IPS-18c (cell line): ENCODE results near the gene PSD.

Experiments used
- H3K4me3 ChIP-seq: 2 replicates; pipeline ENCODE4 v1.7.0; 2013; ENCODE audit warnings: low read depth, mild to moderate bottlenecking, low read length, moderate library complexity; ENCODE audit not compliant: insufficient read depth
- H3K9me3 ChIP-seq: one replicate; pipeline ENCODE4 v1.6.1; 2013; ENCODE audit warnings: mild to moderate bottlenecking, low read length, moderate library complexity; ENCODE audit not compliant: control insufficient read depth, insufficient read depth

Gene PSD

DNA sequence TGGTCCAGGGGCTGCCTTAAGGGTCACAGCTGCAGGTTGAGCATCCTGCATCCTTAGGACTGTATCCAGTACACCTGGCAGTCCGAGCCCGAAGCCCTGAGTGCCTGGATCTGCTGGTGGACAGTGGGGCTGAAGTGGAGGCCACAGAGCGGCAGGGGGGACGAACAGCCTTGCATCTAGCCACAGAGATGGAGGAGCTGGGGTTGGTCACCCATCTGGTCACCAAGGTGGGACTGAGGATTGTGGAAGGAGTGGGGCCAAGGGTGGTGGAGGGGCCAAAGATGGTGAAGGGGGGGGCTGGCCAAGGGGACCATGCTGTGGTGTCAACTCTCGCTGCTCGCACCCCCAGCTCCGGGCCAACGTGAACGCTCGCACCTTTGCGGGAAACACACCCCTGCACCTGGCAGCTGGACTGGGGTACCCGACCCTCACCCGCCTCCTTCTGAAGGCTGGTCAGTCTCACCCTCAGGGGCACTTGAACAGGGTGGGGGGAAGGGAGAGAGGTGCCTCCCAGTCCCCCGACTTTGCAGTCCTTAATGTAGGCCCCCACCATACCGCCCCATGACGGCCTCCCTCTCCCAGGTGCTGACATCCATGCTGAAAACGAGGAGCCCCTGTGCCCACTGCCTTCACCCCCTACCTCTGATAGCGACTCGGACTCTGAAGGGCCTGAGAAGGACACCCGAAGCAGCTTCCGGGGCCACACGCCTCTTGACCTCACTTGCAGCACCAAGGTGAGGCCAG, 17.8 kb downstream of the PSD start:
- no peak overlapping the region for H3K4me3 ChIP-seq
- H3K9me3 ChIP-seq = no peaks in the 10 kb centered on the region

DNA sequence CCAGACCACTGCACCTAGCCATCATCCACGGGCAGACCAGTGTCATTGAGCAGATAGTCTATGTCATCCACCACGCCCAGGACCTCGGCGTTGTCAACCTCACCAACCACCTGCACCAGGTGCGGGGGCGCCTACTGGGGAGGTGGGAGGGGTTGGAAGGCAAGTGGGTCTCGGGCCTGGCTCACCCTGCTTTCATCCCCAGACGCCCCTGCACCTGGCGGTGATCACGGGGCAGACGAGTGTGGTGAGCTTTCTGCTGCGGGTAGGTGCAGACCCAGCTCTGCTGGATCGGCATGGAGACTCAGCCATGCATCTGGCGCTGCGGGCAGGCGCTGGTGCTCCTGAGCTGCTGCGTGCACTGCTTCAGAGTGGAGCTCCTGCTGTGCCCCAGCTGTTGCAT, 18.5 kb downstream of the PSD start:
- Histone ChIP-seq H3K9me3 (peaks cover 2% of the 10 kb centered on the region), H3K4me3 (no peak overlapping the region)

DNA sequence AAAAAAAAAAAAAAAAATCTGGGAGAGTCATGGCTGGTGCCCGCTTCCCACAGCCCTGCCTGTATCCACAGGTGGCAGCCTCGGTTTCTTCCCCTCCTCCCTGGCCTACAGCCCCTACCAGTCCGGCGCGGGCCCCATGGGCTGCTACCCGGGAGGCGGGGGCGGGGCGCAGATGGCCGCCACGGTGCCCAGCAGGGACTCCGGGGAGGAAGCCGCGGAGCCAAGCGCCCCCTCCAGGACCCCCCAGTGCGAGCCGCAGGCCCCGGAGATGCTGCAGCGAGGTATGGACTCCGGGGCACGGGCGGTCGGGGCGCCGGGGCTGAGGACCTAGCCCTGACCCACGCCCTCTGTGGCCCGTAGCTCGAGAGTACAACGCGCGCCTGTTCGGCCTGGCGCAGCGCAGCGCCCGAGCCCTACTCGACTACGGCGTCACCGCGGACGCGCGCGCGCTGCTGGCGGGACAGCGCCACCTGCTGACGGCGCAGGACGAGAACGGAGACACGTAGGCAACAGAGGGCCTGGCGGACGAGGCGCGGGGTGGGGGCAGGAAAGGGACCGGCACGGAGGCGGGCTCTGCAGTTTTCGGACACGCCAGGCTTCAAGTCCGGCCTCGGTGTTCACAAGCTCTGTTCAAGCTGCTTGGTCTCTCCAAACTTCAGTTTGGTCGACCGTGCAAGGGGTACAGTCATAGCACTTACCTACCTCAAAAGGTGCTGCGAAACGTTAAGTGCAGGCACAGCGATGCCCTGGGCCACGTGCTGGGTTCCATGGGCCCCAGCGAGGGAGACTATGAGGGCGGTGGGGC, 19.2 kb downstream of the PSD start:
- Histone ChIP-seq H3K4me3 (peak overlapping the region; percentile 67; the same call in 1 of the 2 replicates), H3K9me3 (peaks cover 2% of the 10 kb centered on the region)

DNA sequence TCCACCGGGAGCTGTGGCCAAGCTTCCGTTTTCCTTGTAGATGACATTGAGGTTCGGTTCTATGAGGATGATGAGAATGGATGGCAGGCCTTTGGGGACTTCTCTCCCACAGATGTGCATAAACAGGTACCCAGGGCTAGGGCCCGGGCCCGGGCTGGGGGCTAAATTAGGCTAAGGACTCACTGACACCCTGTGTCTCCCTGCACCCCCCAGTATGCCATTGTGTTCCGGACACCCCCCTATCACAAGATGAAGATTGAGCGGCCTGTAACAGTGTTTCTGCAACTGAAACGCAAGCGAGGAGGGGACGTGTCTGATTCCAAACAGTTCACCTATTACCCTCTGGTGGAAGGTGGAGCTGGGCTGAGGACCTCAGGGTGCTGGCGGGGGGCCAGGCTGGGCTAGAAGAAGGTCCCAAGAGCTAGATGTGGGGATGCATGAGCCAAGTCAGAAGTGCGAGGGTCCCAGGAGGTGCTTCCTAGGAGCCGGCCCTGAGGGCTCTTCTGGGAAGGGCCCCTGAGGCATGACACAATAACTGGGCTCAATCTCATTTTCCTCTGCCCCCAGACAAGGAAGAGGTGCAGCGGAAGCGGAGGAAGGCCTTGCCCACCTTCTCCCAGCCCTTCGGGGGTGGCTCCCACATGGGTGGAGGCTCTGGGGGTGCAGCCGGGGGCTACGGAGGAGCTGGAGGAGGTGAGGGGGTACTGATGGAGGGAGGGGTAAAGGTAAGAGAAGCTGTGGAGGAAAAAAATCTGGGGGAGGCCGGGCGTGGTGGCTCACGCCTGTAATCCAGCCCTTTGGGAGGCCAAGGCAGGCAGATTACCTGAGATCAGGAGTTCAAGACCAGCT, 20.2 kb downstream of the PSD start:
- Histone ChIP-seq H3K4me3 (no peak overlapping the region), H3K9me3 (peaks cover 2% of the 10 kb centered on the region)

DNA sequence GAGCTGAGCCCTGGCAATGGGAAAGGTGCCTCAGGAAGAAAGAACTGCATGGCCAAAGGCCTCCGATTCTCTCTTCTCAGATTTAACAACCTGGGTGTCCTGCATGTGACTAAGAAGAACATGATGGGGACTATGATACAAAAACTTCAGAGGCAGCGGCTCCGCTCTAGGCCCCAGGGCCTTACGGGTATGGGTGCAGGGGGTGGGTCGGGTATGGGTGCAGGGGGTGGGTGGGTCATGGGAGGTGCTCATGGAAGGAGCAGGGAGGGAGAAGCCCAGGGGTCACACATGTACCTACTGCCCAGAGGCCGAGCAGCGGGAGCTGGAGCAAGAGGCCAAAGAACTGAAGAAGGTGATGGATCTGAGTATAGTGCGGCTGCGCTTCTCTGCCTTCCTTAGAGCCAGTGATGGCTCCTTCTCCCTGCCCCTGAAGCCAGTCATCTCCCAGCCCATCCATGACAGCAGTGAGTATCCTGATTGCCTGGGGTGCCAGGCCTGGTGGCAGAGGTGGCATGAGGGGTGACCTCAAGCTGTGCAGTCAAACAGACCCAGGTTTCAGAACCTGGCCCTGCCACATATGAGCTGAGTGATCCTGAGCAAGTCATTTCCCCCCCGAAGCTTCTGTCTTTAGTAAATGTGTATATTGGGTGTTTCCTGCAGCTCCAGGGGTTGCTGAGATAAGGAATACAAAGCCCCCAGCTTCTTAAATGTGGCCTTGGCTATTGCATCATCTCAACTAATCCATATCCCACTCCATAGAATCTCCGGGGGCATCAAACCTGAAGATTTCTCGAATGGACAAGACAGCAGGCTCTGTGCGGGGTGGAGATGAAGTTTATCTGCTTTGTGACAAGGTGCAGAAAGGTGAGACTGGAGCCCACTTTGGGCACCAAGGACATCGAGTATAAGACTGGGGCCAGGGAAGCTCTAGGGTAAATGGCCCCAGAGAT, 21.1 kb downstream of the PSD start:
- peaks cover 2% of the 10 kb centered on the region for H3K9me3 ChIP-seq
- no peak overlapping the region for H3K4me3 ChIP-seq

DNA sequence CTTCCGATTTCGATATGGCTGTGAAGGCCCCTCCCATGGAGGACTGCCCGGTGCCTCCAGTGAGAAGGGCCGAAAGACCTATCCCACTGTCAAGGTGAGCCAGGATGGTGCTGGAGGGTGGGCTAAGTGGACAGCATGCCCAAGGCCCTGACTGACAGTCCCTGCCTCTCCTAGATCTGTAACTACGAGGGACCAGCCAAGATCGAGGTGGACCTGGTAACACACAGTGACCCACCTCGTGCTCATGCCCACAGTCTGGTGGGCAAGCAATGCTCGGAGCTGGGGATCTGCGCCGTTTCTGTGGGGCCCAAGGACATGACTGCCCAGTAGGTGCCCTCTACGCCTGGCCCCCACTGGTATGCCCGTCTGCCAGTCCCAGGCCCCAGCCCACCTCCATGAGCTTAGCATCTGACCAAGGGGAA, 21.8 kb downstream of the PSD start:
- H3K4me3 ChIP-seq = peak overlapping the region; percentile 75; the same call in 1 of the 2 replicates
- peaks cover 2% of the 10 kb centered on the region for H3K9me3 ChIP-seq

DNA sequence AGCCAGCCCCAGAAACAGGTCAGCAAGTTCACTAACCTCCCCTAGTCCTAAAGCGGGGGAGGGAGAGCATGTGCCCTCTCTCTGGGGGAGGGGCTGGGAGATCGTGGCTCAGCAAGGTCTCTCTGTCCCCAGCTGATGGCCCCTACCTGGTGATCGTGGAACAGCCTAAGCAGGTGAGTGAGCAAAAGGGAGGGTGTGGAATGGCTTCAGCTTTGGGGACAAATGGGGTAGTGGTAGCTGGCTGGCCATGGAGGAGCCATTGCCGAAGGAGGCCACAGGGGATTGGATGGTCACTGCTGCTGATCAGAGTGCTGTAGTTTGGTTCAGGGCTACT, 22.3 kb downstream of the PSD start:
- Histone ChIP-seq H3K4me3 (peak overlapping the region; percentile 75), H3K9me3 (peaks cover 2% of the 10 kb centered on the region)

DNA sequence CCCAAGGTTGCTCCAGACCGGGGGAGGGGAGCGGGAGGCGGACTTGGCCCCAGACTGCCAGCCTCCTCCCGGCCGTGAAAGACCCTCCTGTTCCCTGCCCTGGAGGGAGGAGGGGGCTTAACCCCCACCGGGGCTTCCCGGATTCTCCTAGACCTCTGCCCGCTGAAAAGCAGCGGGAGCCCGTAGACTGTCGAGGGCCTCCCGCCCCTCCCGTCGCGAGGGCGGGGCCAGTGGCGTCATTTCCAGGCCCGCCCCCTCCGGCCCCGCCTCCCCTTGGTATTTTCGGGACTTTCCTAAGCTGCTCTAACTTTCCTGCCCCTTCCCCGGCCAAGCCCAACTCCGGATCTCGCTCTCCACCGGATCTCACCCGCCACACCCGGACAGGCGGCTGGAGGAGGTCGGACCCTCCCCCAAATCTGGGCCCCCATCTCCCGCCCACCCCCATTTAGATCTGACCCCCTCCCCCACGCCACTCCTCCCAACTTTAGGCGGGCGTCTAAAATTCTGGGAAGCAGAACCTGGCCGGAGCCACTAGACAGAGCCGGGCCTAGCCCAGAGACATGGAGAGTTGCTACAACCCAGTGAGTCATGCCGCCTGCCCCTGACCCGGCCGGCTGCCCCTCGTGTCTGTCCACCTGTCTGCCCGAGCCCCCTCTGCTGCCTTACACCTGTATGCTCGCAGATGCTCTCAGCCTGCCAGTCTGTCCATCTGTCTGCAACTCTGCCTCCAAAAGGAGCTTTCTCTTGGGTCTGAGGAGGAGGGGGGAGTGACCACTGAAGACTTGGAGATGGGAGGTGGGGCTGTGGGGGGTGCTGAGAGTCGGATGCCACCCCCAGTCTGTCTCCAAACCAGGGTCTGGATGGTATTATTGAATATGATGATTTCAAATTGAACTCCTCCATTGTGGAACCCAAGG, 22.9 kb downstream of the PSD start, which contains the start of gene NFKB2:
TSS of gene NFKB2 (plus strand) at position 306 of the 917 bp plus-strand sequence. CDS start at position 561, 255 bp downstream.
- Histone ChIP-seq H3K4me3 (peak within 1 kb of the TSS; percentile 75), H3K9me3 (peaks cover 2% of the 10 kb centered on the region)

DNA sequence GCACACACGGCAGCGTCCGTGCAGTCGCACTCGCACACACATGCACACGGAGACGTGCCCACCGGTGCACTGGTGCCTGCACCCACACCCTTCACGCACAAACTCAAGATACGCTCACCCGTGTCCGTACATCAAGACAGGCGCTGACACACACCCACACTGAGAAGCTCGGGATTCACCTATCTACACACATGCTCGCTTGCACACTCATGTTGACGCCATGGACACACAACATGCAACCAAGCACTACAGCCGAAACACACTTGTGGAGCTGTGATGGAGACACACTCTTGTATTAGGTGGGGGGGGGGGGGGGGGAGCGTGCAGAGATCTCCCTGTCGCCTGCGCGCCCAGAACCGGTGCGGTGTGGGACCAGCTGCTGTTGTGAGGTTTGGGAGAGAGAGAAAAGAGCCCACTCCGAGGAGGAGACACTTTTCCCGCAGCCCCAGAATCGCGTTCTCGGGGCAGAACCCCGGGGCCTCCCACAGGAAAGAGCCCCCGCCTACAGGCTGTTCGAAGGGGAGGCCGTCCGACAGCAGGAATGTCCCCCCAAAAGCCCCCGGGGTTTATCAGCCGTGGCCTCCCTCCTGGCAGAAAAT, 23.7 kb downstream of the PSD start:
- Histone ChIP-seq H3K9me3 (peaks cover 2% of the 10 kb centered on the region), H3K4me3 (peak overlapping the region; percentile 75)

DNA sequence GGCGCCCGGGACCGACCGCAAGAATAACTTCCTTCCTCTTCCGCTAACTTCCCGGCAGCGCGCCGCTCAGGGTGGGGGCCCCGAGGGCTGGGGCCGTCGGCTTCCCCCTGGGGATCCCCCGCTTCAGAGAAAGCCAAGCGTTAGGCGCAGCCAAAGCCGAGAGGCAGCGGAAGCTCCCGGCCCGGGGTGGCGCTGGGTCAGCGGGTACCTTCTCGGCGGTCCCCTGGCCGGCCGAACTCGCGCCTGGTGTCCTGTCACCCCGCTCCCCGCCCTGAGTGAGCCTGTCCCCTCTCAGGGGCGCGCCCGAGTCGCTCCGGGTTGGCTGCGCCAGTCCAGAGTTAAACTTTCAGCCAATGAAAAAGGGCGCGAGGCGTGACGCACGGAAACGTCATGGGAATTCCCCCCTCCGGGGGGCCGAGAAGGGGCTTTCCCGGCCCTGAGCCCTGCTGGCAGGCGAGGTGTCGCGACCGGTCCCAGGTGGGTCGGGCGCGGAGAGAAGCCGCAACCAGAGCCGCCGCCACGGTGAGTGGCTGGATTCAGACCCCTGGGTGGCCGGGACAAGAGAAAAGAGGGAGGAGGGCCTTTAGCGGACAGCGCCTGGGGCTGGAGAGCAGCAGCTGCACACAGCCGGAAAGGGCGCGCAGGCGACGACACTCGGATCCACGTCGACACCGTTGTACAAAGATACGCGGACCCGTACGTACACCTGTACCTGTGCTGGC, 24.3 kb downstream of the PSD start:
- Histone ChIP-seq H3K4me3 (peak overlapping the region; percentile 75), H3K9me3 (peaks cover 2% of the 10 kb centered on the region)

DNA sequence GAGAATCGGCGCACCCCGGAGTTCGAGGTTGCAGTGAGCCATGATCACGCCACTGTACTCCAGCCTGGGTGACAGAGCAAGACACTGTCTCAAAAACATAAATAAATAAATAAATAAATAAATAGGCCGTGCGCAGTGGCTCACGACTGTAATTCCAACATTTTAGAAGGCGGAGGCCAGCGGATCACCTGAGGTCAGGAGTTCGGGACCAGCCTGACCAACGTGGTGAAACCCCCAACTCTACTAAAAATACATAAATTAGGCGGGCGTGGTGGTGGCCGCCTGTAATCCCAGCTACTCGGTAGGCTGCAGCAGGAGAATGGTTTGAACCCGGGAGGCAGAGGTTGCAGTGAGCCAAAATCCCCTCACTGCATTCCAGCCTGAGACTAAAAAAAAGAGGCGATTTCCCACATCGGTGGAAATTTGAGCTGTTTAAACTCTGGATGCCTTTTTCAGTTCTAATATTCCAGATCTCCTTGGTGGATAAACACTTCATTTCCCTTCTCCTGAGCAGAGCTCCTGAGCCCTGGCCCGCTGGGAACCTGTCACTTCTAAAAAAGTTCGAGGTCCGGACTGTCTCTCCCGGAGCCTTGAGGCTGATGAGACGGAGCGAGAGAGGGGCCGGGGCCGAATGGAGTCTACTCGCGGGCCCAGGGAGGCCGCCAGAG, 25.0 kb downstream of the PSD start:
- Histone ChIP-seq H3K9me3 (peaks cover 2% of the 10 kb centered on the region), H3K4me3 (peak overlapping the region; percentile 75)

DNA sequence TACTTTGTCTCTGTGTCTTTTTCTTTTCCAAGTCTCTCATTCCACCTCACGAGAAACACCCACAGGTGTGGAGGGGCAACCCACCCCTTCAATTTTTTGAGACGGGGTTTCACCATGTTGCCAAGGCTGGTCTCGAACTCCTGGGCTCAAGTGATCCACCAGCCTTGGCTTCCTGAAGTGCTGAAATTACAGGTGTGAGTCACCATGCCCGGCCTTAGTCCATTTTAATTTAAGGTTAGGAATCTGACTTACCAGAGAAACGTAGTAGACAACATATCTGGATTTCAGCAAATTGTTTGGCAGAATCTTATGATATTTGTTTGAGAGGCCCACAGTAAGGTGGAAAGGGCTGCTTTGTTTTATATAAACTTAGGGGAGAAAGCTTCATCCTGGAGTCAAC, 26.3 kb downstream of the PSD start:
- peaks cover 2% of the 10 kb centered on the region for H3K9me3 ChIP-seq
- no peak overlapping the region for H3K4me3 ChIP-seq

DNA sequence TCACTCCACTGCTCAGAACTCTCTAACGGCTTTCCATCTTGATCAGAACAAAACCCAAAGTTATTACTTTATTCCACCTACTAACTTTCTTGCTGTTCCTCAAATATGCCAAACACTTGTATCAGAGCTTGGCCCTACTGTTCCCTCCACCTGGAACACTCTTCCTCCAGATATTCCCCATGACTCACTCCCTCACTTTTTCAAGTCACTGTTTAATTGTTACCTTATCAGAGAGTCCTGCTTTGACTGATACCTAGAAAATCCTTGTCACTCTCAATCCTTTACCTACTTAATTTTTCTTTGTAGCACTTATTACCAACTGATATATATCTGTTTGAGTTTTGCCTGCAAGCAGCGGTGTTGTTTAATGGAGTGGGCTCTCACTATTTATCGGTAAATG, 28.7 kb downstream of the PSD start:
- Histone ChIP-seq H3K4me3 (no peak overlapping the region), H3K9me3 (no peaks in the 10 kb centered on the region)

DNA sequence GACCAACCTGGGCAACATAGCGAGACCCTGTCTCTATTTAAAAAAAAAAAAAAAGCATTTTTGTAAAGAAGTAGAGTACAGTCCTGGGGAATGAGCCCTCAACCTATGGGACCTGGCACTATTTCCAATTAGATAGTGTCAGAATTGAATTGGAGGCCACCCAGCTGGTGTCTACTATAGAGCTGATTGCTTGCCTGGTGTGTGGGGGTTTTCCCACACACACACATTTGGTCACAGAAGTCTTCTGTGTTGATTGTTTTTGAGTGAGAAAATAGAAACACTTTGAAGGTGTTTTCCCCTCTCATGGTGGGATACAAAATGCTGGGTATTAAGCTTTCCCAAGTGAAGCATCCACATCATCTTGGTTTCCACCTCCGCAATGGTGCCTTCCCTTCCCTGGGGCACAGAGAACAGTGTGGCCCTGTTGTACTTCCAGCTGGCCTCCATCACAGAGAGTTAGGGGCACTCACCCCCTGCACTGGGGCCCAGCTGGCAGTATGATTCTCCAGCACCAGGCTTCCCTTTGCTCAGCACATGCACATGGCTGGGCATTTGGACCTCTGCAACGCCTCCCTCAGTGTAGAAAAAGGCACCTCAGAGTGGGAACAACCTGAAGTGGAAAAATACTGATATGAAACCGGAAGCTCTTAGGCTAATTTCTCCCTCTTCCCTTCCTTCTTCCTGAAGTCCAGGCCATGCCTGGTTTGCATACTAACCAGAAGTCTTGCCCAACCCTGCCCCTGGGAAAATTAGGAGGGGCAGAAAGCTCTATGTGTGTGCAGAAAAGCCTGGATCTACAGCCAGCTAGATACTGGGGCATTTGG, 33.8 kb downstream of the PSD start:
- Histone ChIP-seq H3K9me3 (no peaks in the 10 kb centered on the region), H3K4me3 (no peak overlapping the region)
